K562 (cell line): ENCODE data around the gene NELFE. TPM values are rescaled to one million over a fixed set of nuclear protein-coding genes. Genes with fewer than 3 reads are reported as not detected.

Experiments
- ARNT ChIP-seq, 2 experiments: fragments of 450-650 bp; IDR thresholded peaks; 2 replicates each; pipeline ENCODE4 v1.6.1; 2016; ENCODE audit warnings: mild to moderate bottlenecking in 1 of 2
- BRD9 ChIP-seq: fragments of 450-650 bp; IDR thresholded peaks from 2 replicates; pipeline ENCODE4 v1.6.1; 2018; ENCODE audit warnings: low read depth; ENCODE audit not compliant: partially characterized antibody
- CEBPG ChIP-seq, 3 experiments: fragments of 200-800 bp in 1 of 3; sonication (Bioruptor generic) in 1 of 3; sonication (generic) in 1 of 3; formaldehyde crosslinking in 1 of 3; IDR thresholded peaks in 2 of 3; conservative IDR thresholded peaks in 1 of 3; 2 replicates each; pipeline versions ENCODE4 v1.6.1 to v1.8.0; 2016 to 2022; ENCODE audit warnings: missing compliant biosample characterization in 2 of 3, missing genetic modification characterization in 2 of 3, mild to moderate bottlenecking in 1 of 3, missing genetic modification reagents in 1 of 3
- CHD1 ChIP-seq: fragments of 200-600 bp; sonication (generic); IDR thresholded peaks from one replicate; pipeline ENCODE4 v1.6.1; 2012; ENCODE audit warnings: mild to moderate bottlenecking, moderate library complexity, low read length, inconsistent platforms
- CHD4 ChIP-seq: fragments of 200-600 bp; sonication (generic); IDR thresholded peaks from 3 replicates; pipeline ENCODE4 v1.6.1; 2012; ENCODE audit warnings: low read depth, mild to moderate bottlenecking, mixed read lengths, low read length, inconsistent platforms; ENCODE audit not compliant: insufficient read depth, insufficient replicate concordance, poor library complexity, severe bottlenecking
- CLOCK ChIP-seq: fragments of 250-450 bp; sonication (Bioruptor Pico); IDR thresholded peaks from 2 replicates; pipeline ENCODE4 v1.4.0; 2020; ENCODE audit warnings: mild to moderate bottlenecking, moderate library complexity, borderline replicate concordance
- E2F8 ChIP-seq: fragments of 450-650 bp; IDR thresholded peaks from 2 replicates; pipeline ENCODE4 v1.7.1; 2018; ENCODE audit warnings: mild to moderate bottlenecking, low read depth; ENCODE audit not compliant: partially characterized antibody
- EWSR1 ChIP-seq: fragments of 450-650 bp; IDR thresholded peaks from 2 replicates; pipeline ENCODE4 v1.6.1; 2018; ENCODE audit warnings: borderline replicate concordance, mild to moderate bottlenecking, low read depth, moderate library complexity; ENCODE audit not compliant: partially characterized antibody
- FOXO4 ChIP-seq: fragments of 450-650 bp; formaldehyde crosslinking; IDR thresholded peaks from 2 replicates; pipeline ENCODE4 v1.4.0; 2020; ENCODE audit warnings: mild to moderate bottlenecking, moderate library complexity
- HES1 ChIP-seq: fragments of 450-650 bp; IDR thresholded peaks from 2 replicates; pipeline ENCODE4 v1.6.1; 2016; ENCODE audit warnings: low read depth, mild to moderate bottlenecking, moderate library complexity
- NCOA2 ChIP-seq, 2 experiments: fragments of 450-650 bp; IDR thresholded peaks; 2 replicates each; pipeline ENCODE4 v1.6.1; 2018; ENCODE audit warnings: mild to moderate bottlenecking in 2 of 2, moderate library complexity in 1 of 2; ENCODE audit not compliant: partially characterized antibody in 2 of 2
- PURB ChIP-seq: sonication (generic); formaldehyde crosslinking; IDR thresholded peaks from 2 replicates; pipeline ENCODE4 v1.9.0; 2021; ENCODE audit warnings: low read depth, mild to moderate bottlenecking, missing genetic modification reagents
- RHOXF2B ChIP-seq: fragments of 250-450 bp; sonication (Bioruptor Pico); conservative IDR thresholded peaks from 2 replicates; pipeline ENCODE4 v1.5.1; 2021
- SPI1 ChIP-seq: IDR thresholded peaks from 2 replicates; pipeline ENCODE4 v1.6.1; 2011; ENCODE audit warnings: low read depth, low read length, control low read depth, borderline replicate concordance
- STAG1 ChIP-seq: sonication (generic); formaldehyde crosslinking; IDR thresholded peaks from 2 replicates; pipeline ENCODE4 v1.5.0; 2020; ENCODE audit warnings: missing genetic modification reagents, borderline replicate concordance
- TAF7 ChIP-seq: fragments of 450-650 bp; IDR thresholded peaks from 2 replicates; pipeline ENCODE4 v1.6.1; 2016; ENCODE audit warnings: missing genetic modification characterization, missing compliant biosample characterization
- TARDBP ChIP-seq: fragments of 450-650 bp; IDR thresholded peaks from 2 replicates; pipeline ENCODE4 v1.6.1; 2016
- ZFP1 ChIP-seq: fragments of 450-650 bp; formaldehyde crosslinking; IDR thresholded peaks from 2 replicates; pipeline ENCODE4 v1.4.0; 2020; ENCODE audit warnings: mild to moderate bottlenecking, mixed read lengths
- ZKSCAN8 ChIP-seq: fragments of 200-800 bp; sonication (Bioruptor generic); IDR thresholded peaks from 2 replicates; pipeline ENCODE4 v1.6.1; 2016; ENCODE audit warnings: missing genetic modification characterization, missing compliant biosample characterization
- ZNF445 ChIP-seq: fragments of 250-450 bp; sonication (Bioruptor Pico); IDR thresholded peaks from 2 replicates; pipeline ENCODE4 v1.4.0; 2020; ENCODE audit warnings: low read depth, mild to moderate bottlenecking, moderate library complexity
- polyA plus RNA-seq, 8 experiments: library from polyadenylated mRNA; depleted of rRNA in 4 of 8; stranded (reverse) in 5 of 8; unstranded in 3 of 8; fragments of >200 nt; fragmentation: Nextera tagmentation in 2 of 8; fragmentation: Illumina TruSeq in 1 of 8; extraction: Ambion mirVana in 2 of 8; extraction: Trizol in 1 of 8; gene quantifications; 2 replicates each; pipeline versions ENCODE4 v1.2.1 to v1.2.3, GENCODE V29; 2011 to 2014; ENCODE audit warnings: inconsistent platforms in 1 of 8, missing spikeins in 1 of 8
- total RNA-seq, 7 experiments: library from RNA; depleted of rRNA in 6 of 7; stranded (reverse); fragments of >200 nt in 6 of 7; fragmentation: Illumina TruSeq in 2 of 7; extraction: Trizol in 2 of 7; gene quantifications; 2 replicates each; pipeline versions ENCODE4 v1.2.1 to v1.2.3, GENCODE V29; 2011 to 2021; ENCODE audit warnings: low replicate concordance in 1 of 7

NELFE gene
- total and polyA plus RNA-seq, 9 of the 15 experiments (the other 6 are each of a cell fraction or from before 2014, with no cell fraction given) = 15.2 to 157 (median 91.5) TPM

GRCh38 chr6:31972709-31973350, 14.1 kb upstream of the NELFE start (continued):
- TF ChIP-seq E2F8 (no peak), EWSR1 (no peak), ZNF445 (CRISPR knock-in tag) (no peak), ZFP1 (CRISPR knock-in tag) (no peak), TAF7 (tag) (no peak), TARDBP (no peak), NCOA2 (IDR thresholded peaks at IDR 0.05; ENCODE audit: partially characterized antibody in 2 of 2) (no peak), HES1 (no peak), FOXO4 (CRISPR knock-in tag) (no peak; the same call in 1 of the 2 replicates), STAG1 (CRISPR knock-in tag) (0 out of 2 replicates have a peak, but pooled peaks have one; percentile 11), ARNT (IDR thresholded peaks at IDR 0.05) (peak; percentile 24 to 51; a peak in 2 of 4 replicates), CEBPG (CRISPR knock-in tag; IDR thresholded peaks at IDR 0.05) (peak; percentile 34; the same call in 1 of the 2 replicates), CEBPG (tag; conservative IDR thresholded peaks at IDR 0.05 in 1 of 2, IDR thresholded peaks at IDR 0.05 in 1 of 2) (no peak), CLOCK (CRISPR knock-in tag) (no peak), PURB (no peak; the same call in 1 of the 2 replicates), BRD9 (no peak), RHOXF2B (CRISPR knock-in tag) (no peak), CHD4 (peak; percentile 14), CHD1 (peak; percentile 92), SPI1 (no peak), ZKSCAN8 (CRISPR knock-in tag) (peak; percentile 81; the same call in 1 of the 2 replicates)
